NCI-H345 treated with DMSO at 0.1 percent for 48 hours (cell line): ENCODE data around the gene ATG9A.
"Not testable (repeated sequence)": the region's sequence is repeated elsewhere in the genome, so short reads cannot be mapped to it uniquely, and the experiment has no call there.

Experiments
- DNase-seq: peaks from one replicate; lab custom pipeline; 2025; ENCODE audit not compliant: unreplicated experiment; lab: John Stamatoyannopoulos, UW

ATG9A gene, protein sequence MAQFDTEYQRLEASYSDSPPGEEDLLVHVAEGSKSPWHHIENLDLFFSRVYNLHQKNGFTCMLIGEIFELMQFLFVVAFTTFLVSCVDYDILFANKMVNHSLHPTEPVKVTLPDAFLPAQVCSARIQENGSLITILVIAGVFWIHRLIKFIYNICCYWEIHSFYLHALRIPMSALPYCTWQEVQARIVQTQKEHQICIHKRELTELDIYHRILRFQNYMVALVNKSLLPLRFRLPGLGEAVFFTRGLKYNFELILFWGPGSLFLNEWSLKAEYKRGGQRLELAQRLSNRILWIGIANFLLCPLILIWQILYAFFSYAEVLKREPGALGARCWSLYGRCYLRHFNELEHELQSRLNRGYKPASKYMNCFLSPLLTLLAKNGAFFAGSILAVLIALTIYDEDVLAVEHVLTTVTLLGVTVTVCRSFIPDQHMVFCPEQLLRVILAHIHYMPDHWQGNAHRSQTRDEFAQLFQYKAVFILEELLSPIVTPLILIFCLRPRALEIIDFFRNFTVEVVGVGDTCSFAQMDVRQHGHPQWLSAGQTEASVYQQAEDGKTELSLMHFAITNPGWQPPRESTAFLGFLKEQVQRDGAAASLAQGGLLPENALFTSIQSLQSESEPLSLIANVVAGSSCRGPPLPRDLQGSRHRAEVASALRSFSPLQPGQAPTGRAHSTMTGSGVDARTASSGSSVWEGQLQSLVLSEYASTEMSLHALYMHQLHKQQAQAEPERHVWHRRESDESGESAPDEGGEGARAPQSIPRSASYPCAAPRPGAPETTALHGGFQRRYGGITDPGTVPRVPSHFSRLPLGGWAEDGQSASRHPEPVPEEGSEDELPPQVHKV

DNA sequence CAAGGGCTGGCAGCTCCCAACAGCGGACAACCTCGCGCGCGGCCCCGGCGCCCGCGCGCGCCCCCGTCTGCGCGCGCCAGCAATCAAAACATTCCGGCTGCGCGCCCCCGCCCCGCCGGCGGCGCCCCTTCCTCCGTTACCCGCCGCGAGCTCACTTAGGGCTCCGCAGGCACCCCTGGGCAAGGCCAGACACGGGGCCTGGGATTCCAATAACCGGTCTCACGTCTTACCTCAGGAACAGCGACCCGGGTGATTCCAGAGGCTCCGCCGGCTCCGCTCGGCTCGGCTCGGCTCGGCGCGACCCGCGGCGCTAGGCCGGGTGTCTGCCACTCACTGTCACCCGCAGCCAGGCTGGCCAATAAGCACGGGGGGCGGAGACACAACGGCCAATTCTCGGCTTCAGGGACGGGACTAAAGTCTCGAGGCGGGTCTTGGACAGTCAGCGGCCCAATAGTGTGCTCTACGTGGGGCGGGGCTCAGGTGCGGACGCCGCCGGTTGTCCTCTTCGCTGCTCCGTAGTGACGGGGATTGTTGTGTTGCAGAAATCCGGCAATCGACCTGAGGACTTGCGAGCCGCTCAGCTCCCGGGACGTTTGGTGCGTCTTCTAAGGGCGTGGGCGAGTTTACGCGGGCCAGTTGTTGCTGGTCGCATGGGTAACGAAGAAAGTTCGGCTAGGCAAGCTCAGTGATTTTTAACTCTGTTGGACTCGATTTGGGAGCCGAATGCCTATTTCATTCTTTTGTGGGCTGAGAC is at the start of gene ATG9A, which contains the start of gene ANKZF1:
ATG9A (minus strand) TSS at position 332 of the 754 bp plus-strand sequence. CDS start 1,612 bp downstream, outside the sequence.
ANKZF1 (plus strand) TSS at position 502 of the 754 bp plus-strand sequence. CDS start 452 bp downstream, outside the sequence.
- peak; percentile 97 for DNase-seq

DNA sequence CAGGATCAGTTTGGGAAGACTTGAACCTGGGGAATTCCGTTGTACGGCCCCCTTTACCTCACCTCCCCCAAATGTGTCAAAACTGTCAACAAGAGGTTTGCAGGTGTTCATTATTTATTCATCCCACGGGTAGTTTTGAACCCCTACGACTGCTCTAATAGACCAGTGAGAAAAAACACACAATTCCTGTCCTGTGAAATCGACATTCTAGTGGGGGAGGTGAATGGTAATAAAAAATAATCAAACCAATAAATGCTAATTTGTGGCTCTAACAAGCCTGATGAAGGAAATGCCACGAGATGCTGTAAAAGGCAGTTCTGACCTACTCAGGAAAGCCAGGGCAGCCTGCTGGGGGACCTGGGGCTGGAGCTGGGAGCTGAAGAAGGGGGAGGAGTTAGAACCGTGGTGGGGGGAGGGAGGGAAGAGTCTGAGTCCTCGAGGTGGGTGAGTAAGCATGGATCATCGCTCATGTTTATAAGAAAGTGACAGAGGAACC is 49.3 kb upstream of the ATG9A start:
- no peak for DNase-seq

DNA sequence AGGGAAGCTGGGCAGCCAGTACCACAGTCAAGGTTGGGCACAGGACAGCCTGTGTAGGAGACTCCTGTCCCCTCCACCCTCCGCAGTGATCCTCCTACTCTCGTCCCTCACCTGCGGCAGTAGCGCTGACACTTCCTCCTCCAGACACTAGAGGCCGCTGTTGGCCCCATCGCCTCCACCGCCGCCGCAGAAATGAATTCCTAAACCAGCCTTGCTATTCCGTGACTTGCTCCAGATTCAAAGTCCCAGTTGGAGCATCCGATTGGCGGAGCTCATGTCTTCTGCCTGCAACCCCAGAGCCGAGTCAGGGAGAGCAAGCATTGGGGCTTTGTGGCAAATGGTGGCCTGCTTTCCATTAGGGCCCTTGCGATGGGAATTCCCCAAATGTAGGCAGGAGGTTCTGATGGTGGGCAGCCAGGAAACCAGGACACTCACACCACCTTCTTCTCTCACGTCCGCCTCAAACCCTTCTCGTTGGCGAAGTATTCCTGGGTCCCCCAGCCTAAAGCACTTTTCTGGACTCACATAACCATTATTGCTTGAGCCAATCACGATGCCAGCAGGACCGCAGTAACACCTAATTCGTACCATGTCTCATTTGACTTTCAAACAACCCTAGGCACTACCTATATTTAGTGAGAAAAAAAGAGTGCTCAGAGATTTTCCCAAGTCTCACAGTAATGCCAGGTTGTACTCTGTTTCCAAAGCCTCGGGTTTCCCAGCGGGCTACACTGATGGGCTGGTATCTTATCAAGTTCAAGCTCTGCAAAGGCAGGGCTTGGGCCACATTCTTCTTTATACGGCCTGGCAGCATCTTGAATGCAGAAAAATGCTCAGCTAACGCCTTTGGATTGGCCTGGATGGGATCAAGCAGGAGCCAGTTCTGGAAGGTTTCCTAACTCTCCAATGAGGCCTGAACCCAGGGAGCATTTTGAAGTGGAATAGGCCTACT is 48.5 kb upstream of the ATG9A start:
- DNase-seq = peak; percentile 73

DNA sequence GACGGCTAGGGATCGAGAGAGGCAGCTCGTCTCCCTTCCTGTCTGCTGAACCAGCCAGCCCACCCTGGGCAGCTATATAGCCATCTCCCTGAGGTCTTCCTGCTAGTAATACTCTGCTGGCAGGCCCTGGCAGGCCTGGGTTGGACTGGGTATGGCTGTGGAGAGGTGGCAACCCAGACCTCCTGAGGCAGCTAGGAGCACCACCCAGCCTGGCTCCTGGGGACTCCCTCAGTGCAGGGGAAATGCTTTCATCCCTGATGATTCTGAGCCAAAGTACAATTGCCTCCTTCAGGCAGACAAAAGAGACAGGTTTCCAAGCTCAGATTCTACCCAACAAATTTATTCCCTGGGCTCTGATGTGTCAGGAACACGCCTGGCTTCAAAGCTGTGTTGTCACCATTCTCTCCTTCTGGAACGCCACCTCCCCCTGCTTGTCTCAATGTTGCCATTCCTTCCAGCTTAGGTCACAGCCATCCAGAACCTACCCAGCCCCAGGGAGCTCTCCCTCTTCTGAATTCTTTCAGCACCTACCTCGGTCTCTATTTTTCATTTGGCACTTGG is 45.0 kb upstream of the ATG9A start:
- DNase-seq = no peak

DNA sequence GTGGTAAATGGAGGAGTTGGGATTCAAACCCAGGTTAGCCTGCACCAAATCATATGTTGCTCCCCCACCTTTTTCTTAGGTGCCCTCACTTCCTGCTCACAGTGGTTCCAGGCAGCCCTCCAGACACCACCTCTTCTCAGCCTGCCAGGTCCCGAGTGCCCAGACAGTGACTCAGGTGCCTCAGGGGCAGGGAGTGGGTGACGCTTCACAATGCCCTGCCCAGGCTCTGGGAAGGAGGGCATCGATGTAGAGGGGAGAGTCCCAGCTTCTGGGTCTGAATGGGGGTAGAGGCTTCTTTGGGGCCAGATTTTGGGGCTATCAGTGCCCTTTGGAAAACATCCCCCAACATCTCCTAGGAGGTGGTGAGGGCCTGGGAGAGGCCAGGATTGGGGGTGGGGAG is 44.5 kb upstream of the ATG9A start:
- no peak for DNase-seq

DNA sequence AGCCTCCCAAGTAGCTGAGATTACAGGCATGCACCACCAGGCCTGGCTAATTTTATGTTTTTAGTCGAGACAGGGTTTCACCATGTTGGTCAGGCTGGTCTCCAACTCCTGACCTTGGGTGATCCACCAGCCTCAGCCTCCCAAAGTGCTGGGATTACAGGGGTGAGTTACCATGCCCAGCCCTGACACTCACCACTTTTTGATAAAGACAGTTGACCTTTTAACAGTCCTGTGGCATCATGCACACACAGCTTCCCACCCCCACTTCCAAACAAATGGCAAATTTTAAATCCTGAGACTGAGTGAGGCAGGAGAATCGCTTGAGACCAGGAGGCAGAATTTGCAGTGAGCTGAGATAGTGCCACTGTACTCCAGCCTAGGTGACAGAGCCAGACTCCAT is 43.6 kb upstream of the ATG9A start:
- no peak for DNase-seq

DNA sequence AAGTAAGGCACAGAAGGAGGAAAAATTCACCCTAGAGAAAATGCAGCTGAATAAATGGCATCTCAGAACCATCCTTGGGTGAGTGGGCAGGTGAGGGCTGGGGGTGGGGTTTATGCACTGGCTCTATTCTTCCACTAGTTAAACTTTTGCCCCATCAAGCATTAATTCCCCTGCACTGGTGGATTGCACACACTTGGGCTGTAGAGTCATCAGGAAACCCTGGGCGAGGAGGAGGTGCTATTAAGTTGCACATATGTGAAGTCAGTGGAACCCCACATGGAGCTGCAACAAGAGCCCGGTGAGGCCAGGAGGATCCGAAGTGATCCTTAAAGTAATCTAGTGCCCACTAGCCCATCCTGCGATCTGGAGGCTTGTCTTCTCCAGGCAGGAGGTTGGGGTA is 42.9 kb upstream of the ATG9A start:
- no peak for DNase-seq

DNA sequence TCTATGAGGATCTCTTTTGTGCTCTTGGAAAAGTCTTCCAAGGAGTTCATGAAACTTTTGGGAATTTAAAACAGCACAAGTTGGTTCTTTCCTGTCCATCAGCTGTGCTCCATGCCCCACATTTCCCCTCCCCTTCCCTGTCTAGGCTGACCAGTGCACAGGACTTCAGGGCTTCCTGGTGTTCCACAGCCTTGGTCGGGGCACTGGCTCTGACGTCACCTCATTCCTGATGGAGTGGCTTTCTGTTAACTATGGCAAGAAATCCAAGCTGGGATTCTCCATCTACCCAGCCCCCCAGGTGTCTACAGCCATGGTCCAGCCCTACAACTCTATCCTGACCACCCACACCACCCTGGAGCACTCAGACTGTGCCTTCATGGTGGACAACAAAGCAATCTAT is 41.6 kb upstream of the ATG9A start:
- no peak for DNase-seq

DNA sequence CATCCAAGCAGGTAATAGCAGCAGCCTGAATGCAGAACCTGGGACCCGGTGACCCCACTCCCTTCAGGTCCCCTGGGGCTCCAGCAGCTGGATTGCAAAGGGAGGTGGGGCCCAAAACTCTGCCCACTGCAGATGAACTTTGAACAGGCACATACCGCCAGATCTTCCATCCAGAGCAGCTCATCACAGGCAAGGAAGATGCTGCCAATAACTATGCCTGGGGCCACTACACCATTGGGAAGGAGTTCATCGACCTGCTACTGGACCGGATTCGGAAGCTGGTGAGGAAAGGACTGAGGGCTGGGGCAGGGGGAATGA is 40.6 kb upstream of the ATG9A start:
- DNase-seq = no peak

DNA sequence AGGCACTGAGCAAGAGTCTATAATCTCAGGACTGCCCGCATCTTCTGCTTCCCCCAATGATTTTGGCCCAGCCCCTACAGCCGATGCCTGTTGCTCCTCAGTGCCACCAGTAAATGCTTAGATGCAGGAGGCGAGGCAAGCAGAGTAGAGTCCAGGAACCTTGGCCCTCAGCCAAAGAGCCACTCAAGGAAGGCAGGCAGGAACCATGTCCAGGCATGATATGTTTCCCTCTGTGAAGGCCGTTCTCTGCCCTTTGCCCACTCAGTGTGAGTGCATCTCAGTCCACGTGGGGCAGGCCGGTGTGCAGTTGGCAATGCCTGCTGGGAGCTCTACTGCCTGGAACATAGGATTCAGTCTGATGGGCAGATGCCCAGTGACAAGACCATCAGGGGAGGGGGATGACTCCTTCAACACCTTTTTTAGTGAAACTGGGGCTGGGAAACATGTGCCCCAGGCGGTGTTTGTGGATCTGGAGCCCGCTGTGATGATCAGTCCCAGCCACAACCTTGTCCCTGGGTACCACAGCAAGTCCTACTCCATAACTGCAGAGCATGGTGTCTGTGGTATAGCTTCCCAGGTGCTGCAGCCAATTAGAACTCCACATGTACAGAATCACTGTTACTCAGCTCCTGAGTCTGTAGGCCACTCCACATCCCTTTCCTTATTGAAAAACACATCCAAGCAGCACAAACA is 40.1 kb upstream of the ATG9A start:
- DNase-seq = no peak

DNA sequence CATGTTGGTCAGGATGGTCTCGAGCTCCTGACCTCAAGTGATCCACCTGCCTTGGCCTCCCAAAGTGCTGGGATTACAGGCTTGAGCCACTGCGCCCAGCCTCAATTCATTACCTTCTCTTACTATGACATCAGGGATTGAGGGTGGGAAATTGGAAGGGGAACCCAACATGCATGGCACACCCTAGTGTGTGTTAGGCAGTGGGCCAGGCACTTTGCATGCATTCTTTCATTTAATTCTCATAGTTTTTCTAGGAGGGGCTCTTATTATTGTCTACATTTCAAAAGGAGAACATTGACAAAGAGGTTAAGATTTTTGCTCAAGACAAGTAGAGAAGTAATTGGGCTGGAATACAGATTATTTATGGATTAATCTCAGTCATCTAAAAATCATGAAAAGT is 38.9 kb upstream of the ATG9A start:
- DNase-seq = no peak

DNA sequence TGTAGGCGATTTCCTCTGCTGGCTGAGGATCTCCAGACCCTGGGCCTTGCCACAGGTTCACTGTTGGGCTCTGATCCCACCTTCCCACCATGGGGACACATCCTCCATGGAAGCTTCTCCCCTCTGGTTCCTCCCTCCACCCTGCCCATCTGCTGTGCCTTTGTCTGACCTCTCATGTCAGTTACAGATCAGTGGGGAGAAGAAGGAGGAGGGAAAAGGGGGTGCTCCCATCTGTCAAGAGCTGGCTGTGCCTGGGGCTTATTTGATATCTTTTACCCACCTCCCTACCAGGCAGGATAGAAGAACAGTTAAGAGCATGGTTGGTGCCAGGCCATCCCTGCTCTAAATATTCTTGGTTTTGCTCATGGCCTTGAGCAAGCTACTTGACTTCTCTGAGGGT is 37.5 kb upstream of the ATG9A start:
- no peak for DNase-seq

DNA sequence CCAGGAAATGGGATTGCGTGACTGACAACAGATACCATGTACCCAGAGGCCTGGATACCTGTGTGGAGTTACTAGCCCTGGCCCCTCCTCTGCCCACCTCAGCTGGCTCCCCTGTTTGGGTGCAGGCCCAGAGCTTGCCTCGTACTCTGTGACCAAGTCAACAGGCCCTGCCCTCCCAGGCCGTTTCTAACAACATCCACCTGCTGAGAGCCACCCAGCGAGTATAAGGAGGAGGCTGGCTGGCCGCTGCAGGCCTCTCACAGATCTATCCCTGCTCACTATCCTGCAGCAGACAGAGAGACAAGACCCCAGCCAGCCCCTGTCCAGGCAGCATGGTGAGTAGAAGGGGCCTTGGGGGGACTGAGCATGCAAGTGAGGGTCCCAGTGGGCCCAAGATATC is 36.8 kb upstream of the ATG9A start:
- DNase-seq = no peak

DNA sequence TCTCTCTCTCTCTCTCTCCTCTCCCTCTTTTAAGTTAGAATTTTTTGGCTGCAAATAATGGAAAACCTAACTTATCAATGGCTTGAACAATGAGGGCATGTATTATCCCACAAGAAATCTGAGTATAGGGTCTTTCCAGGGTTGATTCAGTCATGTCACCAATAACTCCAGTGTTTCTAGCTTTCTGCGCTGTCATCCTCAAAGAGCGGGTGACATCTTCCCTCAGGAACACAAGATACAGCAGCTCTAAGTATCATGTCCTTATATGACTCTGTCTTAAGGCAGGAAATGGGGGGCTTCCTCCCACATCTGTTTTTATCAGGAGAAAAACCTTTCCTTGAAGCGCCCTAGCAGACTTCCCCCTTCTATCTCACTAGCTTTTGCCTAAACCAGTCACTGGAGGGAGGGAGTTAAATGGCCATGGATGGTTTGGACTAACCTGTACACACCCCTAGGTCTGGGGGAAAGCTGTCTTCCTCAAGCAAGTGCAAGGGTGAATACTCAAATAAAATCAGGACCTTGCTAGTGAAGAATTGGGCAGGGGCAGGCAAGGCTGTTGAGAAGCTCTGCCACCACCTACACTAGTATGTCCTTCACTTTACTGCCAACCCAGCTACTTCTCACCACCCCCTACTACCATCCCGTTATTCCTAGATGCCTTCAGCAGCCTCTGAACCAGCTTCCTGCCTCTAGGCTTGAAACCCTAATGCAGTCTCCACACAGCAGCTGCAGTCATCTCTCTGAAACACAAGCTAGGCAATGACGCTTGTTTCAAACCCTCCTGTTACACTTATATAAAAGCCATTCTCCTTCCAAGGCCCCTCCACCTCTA is 31.8 kb upstream of the ATG9A start:
- DNase-seq = no peak

DNA sequence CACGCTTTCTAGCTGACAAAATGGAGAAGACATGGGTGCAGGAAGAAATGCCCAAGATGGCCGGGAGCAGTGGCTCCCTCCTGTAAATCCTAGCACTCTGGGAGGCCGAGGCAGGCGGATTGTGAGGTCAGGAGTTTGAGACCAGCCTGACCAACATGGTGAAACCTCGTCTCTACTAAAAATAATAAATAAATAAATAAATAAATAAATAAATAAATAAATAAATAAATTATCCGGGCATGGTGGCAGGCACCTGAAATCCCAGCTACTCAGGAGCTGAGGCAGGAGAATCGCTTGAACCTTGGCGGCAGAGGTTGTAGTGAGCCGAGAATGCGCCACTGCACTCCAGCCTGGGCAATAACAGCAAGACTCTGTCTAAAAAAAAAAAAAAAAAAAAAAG is 29.5 kb upstream of the ATG9A start:
- not testable (repeated sequence) for DNase-seq

DNA sequence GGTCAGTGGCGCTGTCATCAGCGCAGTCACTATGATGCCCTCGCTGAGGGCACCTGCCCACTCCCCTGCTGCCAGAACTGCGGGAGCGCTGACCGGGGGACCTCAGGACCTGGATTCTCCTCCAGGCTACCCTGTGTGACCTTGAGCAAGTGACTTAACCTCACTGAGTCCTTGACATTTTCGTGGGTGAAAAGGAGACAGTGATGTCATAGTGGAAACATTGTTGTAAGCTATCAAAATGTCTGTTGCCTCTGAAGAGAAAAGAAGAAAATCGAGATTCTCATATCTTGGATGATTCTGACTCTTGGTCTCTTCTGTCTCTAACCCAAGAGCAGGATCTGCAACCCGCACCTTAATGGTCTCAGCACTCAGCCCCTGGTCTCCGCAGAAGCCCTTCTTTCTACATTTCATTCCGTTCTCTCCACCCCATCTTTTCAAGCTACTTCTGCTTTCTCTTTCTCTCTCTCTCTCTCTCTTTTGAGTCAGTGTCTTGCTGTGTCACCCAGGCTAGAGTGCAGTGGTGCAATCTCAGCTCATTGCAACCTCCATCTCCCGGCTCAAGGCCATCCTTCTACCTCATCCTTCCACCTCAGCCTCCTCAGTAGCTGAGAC is 25.3 kb upstream of the ATG9A start:
- no peak for DNase-seq

DNA sequence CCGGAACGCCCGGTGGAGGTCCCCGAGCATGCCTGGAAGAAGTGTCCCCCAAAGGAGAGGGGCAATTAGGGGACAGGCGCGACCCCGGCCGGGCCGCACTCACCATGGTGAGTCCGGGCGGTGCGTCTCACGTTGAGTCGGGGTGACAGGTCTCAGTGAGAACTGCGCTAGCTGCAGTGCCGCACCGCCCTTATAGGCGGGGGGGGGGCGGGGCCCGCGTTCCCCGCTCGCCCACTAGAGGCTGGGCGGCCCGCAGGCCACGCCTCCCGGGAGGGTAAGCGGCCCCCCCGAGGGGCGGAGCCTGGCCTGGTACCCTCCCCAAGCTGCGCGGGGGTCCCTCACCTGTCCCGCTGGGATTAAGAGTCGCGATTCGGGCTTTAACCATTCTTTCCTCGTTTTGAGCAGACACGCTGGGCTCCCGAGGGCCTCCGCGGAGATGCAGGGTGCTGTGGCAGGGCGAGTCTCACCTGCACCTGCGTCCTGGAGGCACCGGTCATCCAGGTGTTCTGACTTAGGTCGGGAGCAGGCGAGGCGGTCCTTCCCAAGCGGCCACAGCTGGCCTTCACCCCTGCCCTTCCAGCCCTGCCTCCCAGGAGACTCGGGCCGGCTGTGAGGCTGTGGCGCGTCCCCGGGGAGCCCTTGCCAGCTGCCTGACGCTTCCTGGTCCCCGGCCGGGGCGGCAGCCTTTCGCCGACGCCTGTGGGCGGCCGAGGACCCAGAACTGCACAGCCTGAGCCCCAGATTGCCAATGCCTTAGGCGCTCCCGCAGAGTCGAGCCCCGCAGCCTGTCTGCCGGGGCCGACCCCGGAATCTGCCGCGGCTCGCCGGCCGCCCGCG is 24.5 kb upstream of the ATG9A start, which contains the start of gene TUBA4A:
TUBA4A (minus strand) TSS at position 166 of the 837 bp plus-strand sequence; CDS start at position 106, 60 bp downstream.
- peak; percentile 59 for DNase-seq
